HepG2 (cell line): Measurements from ENCODE around the gene GABRR3. TPM values are rescaled to one million over a fixed set of nuclear protein-coding genes. Genes with fewer than 3 reads are reported as not detected.

Source experiments
- ATAC-seq: fragments of 200-7000 bp; cut with Tn5 transposase; 3 replicates; pipeline ENCODE4 v1.9.1; 2020; ENCODE audit warnings: mild to moderate bottlenecking, moderate library complexity
- BruUV-seq: library from RNA; stranded (reverse); fragments of 400-500 nt; replicated peaks from 2 replicates; lab custom pipeline; 2021; lab: Mats Ljungman, UMichigan
- CTCF ChIA-PET: fragments of 300-600 bp; formaldehyde crosslinking; extraction: SDS; loops from one replicate; lab custom pipeline; 2021; ENCODE audit warnings: low total read pairs, inconsistent platforms, low intra/inter-chr PET ratio; lab: Yijun Ruan, JAX
- POLR2A ChIA-PET: fragments of 350-600 bp; sonication (Branson Sonifier 250); formaldehyde crosslinking; loops from one replicate; lab custom pipeline; 2020; ENCODE audit warnings: antibody characterized with exemption, inconsistent platforms; lab: Yijun Ruan, JAX
- DNase-seq: peaks from one replicate; pipeline ENCODE4 v3.0.0-alpha.2; 2015; ENCODE audit warnings: low spot score
- FAIRE-seq: peaks from 3 replicates; lab custom pipeline; 2011; peaks lifted over from hg19 to GRCh38; lab: Jason Lieb, UNC
- H2AFZ ChIP-seq: one replicate; pipeline ENCODE4 v1.6.1; 2011; ENCODE audit warnings: low read length, inconsistent platforms
- H3K27ac ChIP-seq: fragments of 300-600 bp; 3 replicates; pipeline ENCODE4 v1.8.0; 2011; ENCODE audit warnings: mixed run types, mild to moderate bottlenecking, mixed read lengths, low read length, inconsistent platforms; ENCODE audit not compliant: insufficient read depth; ENCODE audit errors: extremely low read length
- H3K27me3 ChIP-seq, 2 experiments: fragments of 200-600 bp in 1 of 2; 2 replicates in 1 of 2; 3 replicates in 1 of 2; pipeline versions ENCODE4 v1.6.0 to v1.8.0; 2011; ENCODE audit warnings: low read length in 2 of 2, mild to moderate bottlenecking in 2 of 2, moderate library complexity in 2 of 2, inconsistent platforms in 1 of 2; ENCODE audit not compliant: insufficient read depth in 2 of 2, control insufficient read depth in 1 of 2
- H3K36me3 ChIP-seq, 2 experiments: fragments of 200-600 bp in 1 of 2; replicated peaks in 1 of 2; 2 replicates in 1 of 2; 3 replicates in 1 of 2; pipeline versions ENCODE4 v1.5.1 to v1.8.0; 2011; ENCODE audit warnings: low read length in 2 of 2, inconsistent platforms in 1 of 2; ENCODE audit not compliant: insufficient read depth in 2 of 2, control insufficient read depth in 1 of 2
- H3K4me1 ChIP-seq: 2 replicates; pipeline ENCODE4 v1.5.1; 2012; ENCODE audit warnings: low read length, inconsistent platforms; ENCODE audit not compliant: insufficient read depth
- H3K4me2 ChIP-seq: 2 replicates; pipeline ENCODE4 v1.6.0; 2011; ENCODE audit warnings: low read depth, low read length, inconsistent platforms
- H3K4me3 ChIP-seq, 3 experiments: fragments of 200-600 bp in 1 of 3; sonication (generic), shearing (Covaris generic) in 1 of 3; replicated peaks in 1 of 3; 2 replicates each; pipeline ENCODE4 v1.5.1; 2011 to 2016; ENCODE audit warnings: low read length in 3 of 3, inconsistent platforms in 2 of 3, low read depth in 2 of 3, mild to moderate bottlenecking in 2 of 3, control low read depth in 1 of 3, mixed read lengths in 1 of 3; ENCODE audit not compliant: insufficient read depth in 1 of 3
- H3K79me2 ChIP-seq: one replicate; pipeline ENCODE4 v1.6.1; 2011; ENCODE audit warnings: low read length, inconsistent platforms; ENCODE audit not compliant: insufficient read depth
- H3K9ac ChIP-seq: 2 replicates; pipeline ENCODE4 v1.6.0; 2011; ENCODE audit warnings: mild to moderate bottlenecking, low read depth, low read length, inconsistent platforms; ENCODE audit not compliant: insufficient read depth
- H3K9me3 ChIP-seq: 2 replicates; pipeline ENCODE4 v1.5.1; 2012; ENCODE audit warnings: mild to moderate bottlenecking, low read length
- H4K20me1 ChIP-seq: 2 replicates; pipeline ENCODE4 v1.6.0; 2011; ENCODE audit warnings: inconsistent platforms, mild to moderate bottlenecking, low read length, moderate library complexity; ENCODE audit not compliant: insufficient read depth
- HCFC1 ChIP-seq: fragments of 150-350 bp; IDR thresholded peaks from 2 replicates; pipeline ENCODE4 v1.6.1; 2014; ENCODE audit warnings: low read depth, low read length
- KLF6 ChIP-seq: IDR thresholded peaks from 2 replicates; pipeline ENCODE4 v1.8.0; 2016; ENCODE audit warnings: missing biosample characterization, missing genetic modification reagents
- MIER3 ChIP-seq: IDR thresholded peaks from 2 replicates; pipeline ENCODE4 v1.6.1; 2016; ENCODE audit warnings: missing compliant biosample characterization, borderline replicate concordance
- SYNCRIP ChIP-seq: fragments of 200-400 bp; formaldehyde crosslinking; IDR thresholded peaks from 2 replicates; pipeline ENCODE4 v1.6.1; 2018; ENCODE audit warnings: mild to moderate bottlenecking, low read depth, low read length; ENCODE audit not compliant: insufficient read depth
- TEF ChIP-seq: sonication (generic); formaldehyde crosslinking; IDR thresholded peaks from 2 replicates; pipeline ENCODE4 v1.5.0; 2020; ENCODE audit warnings: missing genetic modification reagents
- ZBTB7A ChIP-seq: sonication (generic); formaldehyde crosslinking; IDR thresholded peaks from 2 replicates; pipeline ENCODE4 v1.8.0; 2022; ENCODE audit warnings: mild to moderate bottlenecking, missing genetic modification reagents
- ZNF230 ChIP-seq: sonication (generic); formaldehyde crosslinking; IDR thresholded peaks from 2 replicates; pipeline ENCODE4 v1.4.0; 2020; ENCODE audit warnings: mild to moderate bottlenecking, missing genetic modification reagents
- ZNF354B ChIP-seq: sonication (generic); formaldehyde crosslinking; IDR thresholded peaks from 2 replicates; pipeline ENCODE4 v1.8.0; 2022; ENCODE audit warnings: mild to moderate bottlenecking, missing genetic modification reagents
- ZNF781 ChIP-seq: sonication (generic); formaldehyde crosslinking; IDR thresholded peaks from 2 replicates; pipeline ENCODE4 v1.5.1; 2020; ENCODE audit warnings: borderline replicate concordance, mild to moderate bottlenecking, missing genetic modification reagents; ENCODE audit errors: not compliant biosample characterization
- WGBS: methylation state at CpG from one replicate; pipeline ENCODE4 v1.1.6; 2017; ENCODE audit warnings: low lambda C conversion rate; 5-methylcytosine and 5-hydroxymethylcytosine counted together
- in situ Hi-C: cut with HindIII; loops from 2 replicates; pipeline ENCODE4 v1.10.0; 2017; ENCODE audit warnings: low pct_unique_long_range_greater_than_20kb; ENCODE audit not compliant: extremely low pct_ligation_motif_present
- intact Hi-C: fragments of 100-400 bp; cut with micrococcal nuclease; formaldehyde crosslinking; loops from one replicate; pipeline ENCODE4 v1.10.0; 2022; ENCODE audit not compliant: unreplicated experiment
- polyA plus RNA-seq, 8 experiments: library from polyadenylated mRNA; depleted of rRNA in 3 of 8; stranded (reverse) in 7 of 8; unstranded in 1 of 8; fragments of >200 nt; fragmentation: Illumina TruSeq in 4 of 8; extraction: Trizol in 4 of 8; gene quantifications; 2 replicates each; pipeline versions ENCODE4 v1.2.1 to v1.2.3, GENCODE V29; 2011 to 2016; ENCODE audit warnings: low read depth in 4 of 8, missing spikeins in 1 of 8, mixed read lengths in 1 of 8; ENCODE audit not compliant: insufficient read depth in 1 of 8
- total RNA-seq, 5 experiments: library from RNA; depleted of rRNA; stranded (reverse); fragments of >200 nt; fragmentation: Illumina TruSeq; extraction: Trizol; gene quantifications; 2 replicates each; pipeline ENCODE4 v1.2.3, GENCODE V29; 2016; ENCODE audit warnings: low read depth in 1 of 5

The GABRR3 gene
- total and polyA plus RNA-seq, 2 of the 13 experiments (the other 11 are each of a cell fraction or from before 2014, with no cell fraction given): 0.42 to 0.83 TPM

- BruUV-seq: no TSS peak
- H3K4me2 ChIP-seq: peak overlapping the region; percentile 98
- no peak for FAIRE-seq
- intact Hi-C loops (loop anchor here (1.0 kb wide), 1 partner anchor 52 kb away; no protein-coding TSS in a partner anchor), in situ Hi-C loops (loop anchor here (5.0 kb wide), 1 partner anchor 41 kb away; no protein-coding TSS in a partner anchor)
- peaks cover 44% of the 10 kb centered on the region for H3K4me1 ChIP-seq
- peak overlapping the region; percentile 66 for H2AFZ ChIP-seq
- 43% methylated on average over 9 of the region's 9 CpGs for WGBS
- TF ChIP-seq ZNF230 (CRISPR knock-in tag): 0 out of 2 replicates have a peak, but pooled peaks have one; percentile 5
- TF ChIP-seq ZNF354B: no peak
- no peak for TF ChIP-seq MIER3 (CRISPR knock-in tag)
- TF ChIP-seq SYNCRIP: no peak
- TF ChIP-seq ZBTB7A (CRISPR knock-in tag): no peak
- TF ChIP-seq KLF6 (CRISPR knock-in tag): no peak
- peak overlapping the region; percentile 83 for H3K9ac ChIP-seq
- POLR2A ChIA-PET: interaction anchor here (0.8 to 2.0 kb wide), 4 partner anchors 23 to 149 kb away, joined by 4 to 9 read pairs (median 6); partner anchors contain the start of gene CRYBG3
- peaks cover 53% of the 10 kb centered on the region for H3K79me2 ChIP-seq
- H3K27me3 ChIP-seq: no peaks in the 10 kb centered on the region; a peak in 1 of 5 replicates
- CTCF ChIA-PET: no interaction called here
- no peaks in the 10 kb centered on the region for H3K9me3 ChIP-seq
- no peak for ATAC-seq
- peak overlapping the region; percentile 68 for H3K27ac ChIP-seq
- H3K36me3 ChIP-seq: peaks cover 6 to 15% of the 10 kb centered on the region in 2 experiments; a peak in 3 of 5 replicates
- DNase-seq: no peak
- peak overlapping the region; percentile 64 to 85 (median 67) for H3K4me3 ChIP-seq
- no peaks in the 10 kb centered on the region for H4K20me1 ChIP-seq
Measured at GRCh38 chr3:97970956-97971620, 64.0 kb downstream of the GABRR3 start.

GRCh38 chr3:97970156-97970555 is 65.0 kb downstream of the GABRR3 start:
- H3K36me3 ChIP-seq: peaks cover 6 to 21% of the 10 kb centered on the region in 2 experiments; a peak in 3 of 5 replicates
- peak overlapping the region in 1 of 3 experiments; percentile 64; a peak in 2 of 6 replicates for H3K4me3 ChIP-seq
- WGBS: 100% methylated on average over 1 of the region's 1 CpG
- FAIRE-seq (no peak), DNase-seq (no peak), ATAC-seq (no peak)
- CTCF ChIA-PET: no interaction called here
- POLR2A ChIA-PET: interaction anchor here (2.0 kb wide), 2 partner anchors 40 to 42 kb away, joined by 8 to 9 read pairs; no protein-coding TSS in a partner anchor
- H2AFZ ChIP-seq: no peak overlapping the region
- in situ Hi-C loops: loop anchor here (5.0 kb wide), 1 partner anchor 42 kb away; no protein-coding TSS in a partner anchor
- intact Hi-C loops: no loop called here
- H4K20me1 ChIP-seq: no peaks in the 10 kb centered on the region
- TF ChIP-seq ZNF781 (CRISPR knock-in tag) (no peak), TEF (CRISPR knock-in tag) (no peak), HCFC1 (no peak)
- peaks cover 49% of the 10 kb centered on the region for H3K4me1 ChIP-seq
- peak overlapping the region; percentile 98 for H3K4me2 ChIP-seq
- no peak overlapping the region for H3K27ac ChIP-seq
- H3K79me2 ChIP-seq: peaks cover 62% of the 10 kb centered on the region
- H3K9me3 ChIP-seq: no peaks in the 10 kb centered on the region
- no peaks in the 10 kb centered on the region; a peak in 1 of 5 replicates for H3K27me3 ChIP-seq
- BruUV-seq: no TSS peak
- H3K9ac ChIP-seq: no peak overlapping the region
